T follicular helper cell (primary cell): Measurements from ENCODE around the gene GOLGA7B.
A peak's percentile ranks its signal among the peaks of the same experiment; 100 is the strongest.

ENCODE experiments used
- DNase-seq: peaks from one replicate; pipeline ENCODE4 v3.0.0-alpha.2; 2020; ENCODE audit warnings: low read depth

The GOLGA7B gene

GRCh38 chr10:97895084-97895483, 45.4 kb downstream of the GOLGA7B start:
- DNase-seq, result no peak

- DNase-seq, result no peak
These were observed 46.3 kb downstream of the GOLGA7B start for GRCh38 chr10:97895915-97896314.

GRCh38 chr10:97896756-97897358, 47.2 kb downstream of the GOLGA7B start:
- DNase-seq, result no peak

- DNase-seq, result no peak
These were observed 48.8 kb downstream of the GOLGA7B start for GRCh38 chr10:97898429-97898828.

- no peak for DNase-seq
These were observed 51.7 kb downstream of the GOLGA7B start for GRCh38 chr10:97901381-97901780.

- DNase-seq, result no peak
These were observed 53.7 kb downstream of the GOLGA7B start for GRCh38 chr10:97903128-97904017.

GRCh38 chr10:97904018-97904381, 54.4 kb downstream of the GOLGA7B start:
- no peak for DNase-seq

- DNase-seq, result no peak
These were observed 54.9 kb downstream of the GOLGA7B start for GRCh38 chr10:97904576-97904975.

- no peak for DNase-seq
These were observed 55.6 kb downstream of the GOLGA7B start for GRCh38 chr10:97905276-97905675.

GRCh38 chr10:97907211-97907610, 57.6 kb downstream of the GOLGA7B start:
- DNase-seq, result no peak

GRCh38 chr10:97907830-97908229, 58.2 kb downstream of the GOLGA7B start:
- DNase-seq, result no peak

GRCh38 chr10:97910661-97911060, 61.0 kb downstream of the GOLGA7B start:
- DNase-seq, result no peak

- DNase-seq, result no peak
These were observed 61.6 kb downstream of the GOLGA7B start for GRCh38 chr10:97911217-97911616.

GRCh38 chr10:97913193-97913592, 63.5 kb downstream of the GOLGA7B start:
- no peak for DNase-seq

- DNase-seq, result no peak
These were observed 64.0 kb downstream of the GOLGA7B start for GRCh38 chr10:97913614-97914013.

- DNase-seq, result no peak
These were observed 64.7 kb downstream of the GOLGA7B start for GRCh38 chr10:97914171-97914836.

- peak; percentile 54 for DNase-seq
These were observed 65.2 kb downstream of the GOLGA7B start for GRCh38 chr10:97914837-97915211.

GRCh38 chr10:97915346-97916131, 65.9 kb downstream of the GOLGA7B start:
- no peak for DNase-seq

- DNase-seq, result no peak
These were observed 66.9 kb downstream of the GOLGA7B start for GRCh38 chr10:97916586-97916985.

- DNase-seq, result no peak
These were observed 69.4 kb downstream of the GOLGA7B start for GRCh38 chr10:97919012-97919411.

GRCh38 chr10:97920865-97921264, 71.2 kb downstream of the GOLGA7B start:
- no peak for DNase-seq
